PC-9 (cell line): ENCODE data around the gene TBX5.

ENCODE experiments used
- EZH2 ChIP-seq: fragments of 200-600 bp; sonication (generic); IDR thresholded peaks from 2 replicates; pipeline ENCODE4 v1.8.0; 2017; ENCODE audit warnings: antibody characterized with exemption, low read depth
- TF ChIP-seq, protein P1 (sequence below): fragments of 200-600 bp; sonication (generic); conservative IDR thresholded peaks from 2 replicates; pipeline ENCODE4 v1.6.1; 2017; ENCODE audit warnings: mixed run types, antibody characterized with exemption, mild to moderate bottlenecking, moderate library complexity

GRCh38 chr12:114396153-114396868, 9.6 kb downstream of the TBX5 start:
- TF ChIP-seq, protein P1, sequence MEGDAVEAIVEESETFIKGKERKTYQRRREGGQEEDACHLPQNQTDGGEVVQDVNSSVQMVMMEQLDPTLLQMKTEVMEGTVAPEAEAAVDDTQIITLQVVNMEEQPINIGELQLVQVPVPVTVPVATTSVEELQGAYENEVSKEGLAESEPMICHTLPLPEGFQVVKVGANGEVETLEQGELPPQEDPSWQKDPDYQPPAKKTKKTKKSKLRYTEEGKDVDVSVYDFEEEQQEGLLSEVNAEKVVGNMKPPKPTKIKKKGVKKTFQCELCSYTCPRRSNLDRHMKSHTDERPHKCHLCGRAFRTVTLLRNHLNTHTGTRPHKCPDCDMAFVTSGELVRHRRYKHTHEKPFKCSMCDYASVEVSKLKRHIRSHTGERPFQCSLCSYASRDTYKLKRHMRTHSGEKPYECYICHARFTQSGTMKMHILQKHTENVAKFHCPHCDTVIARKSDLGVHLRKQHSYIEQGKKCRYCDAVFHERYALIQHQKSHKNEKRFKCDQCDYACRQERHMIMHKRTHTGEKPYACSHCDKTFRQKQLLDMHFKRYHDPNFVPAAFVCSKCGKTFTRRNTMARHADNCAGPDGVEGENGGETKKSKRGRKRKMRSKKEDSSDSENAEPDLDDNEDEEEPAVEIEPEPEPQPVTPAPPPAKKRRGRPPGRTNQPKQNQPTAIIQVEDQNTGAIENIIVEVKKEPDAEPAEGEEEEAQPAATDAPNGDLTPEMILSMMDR = no peak
- TF ChIP-seq EZH2 = no peak
